Endothelial cell of umbilical vein (primary cell): Measurements from ENCODE around the gene NEK6. TPM values are rescaled to one million over a fixed set of nuclear protein-coding genes. Genes with fewer than 3 reads are reported as not detected.

Source experiments
- BruUV-seq: library from RNA; stranded (reverse); fragments of 400-500 nt; replicated peaks from 2 replicates; lab custom pipeline; 2021; lab: Mats Ljungman, UMichigan
- CTCF ChIA-PET: fragments of 300-600, 350-600 bp; sonication (Branson Sonifier 250); formaldehyde crosslinking; loops from one replicate; lab custom pipeline; 2021; ENCODE audit warnings: antibody characterized with exemption, inconsistent platforms; lab: Charles Lee
- POLR2A ChIA-PET: fragments of 300-600, 350-600 bp; sonication (Branson Sonifier 250); formaldehyde crosslinking; loops from one replicate; lab custom pipeline; 2021; ENCODE audit warnings: antibody characterized with exemption, inconsistent platforms; lab: Charles Lee
- DNase-seq: peaks from one replicate; pipeline ENCODE4 v3.0.0-alpha.2; 2011; ENCODE audit warnings: low read depth, low spot score
- FAIRE-seq: peaks from 2 replicates; lab custom pipeline; 2011; peaks lifted over from hg19 to GRCh38; lab: Jason Lieb, UNC
- H2AFZ ChIP-seq: 2 replicates; pipeline ENCODE4 v1.6.0; 2012; ENCODE audit warnings: low read depth, low read length, control low read depth, inconsistent platforms
- H3K27ac ChIP-seq: 2 replicates; pipeline ENCODE4 v1.5.1; 2011; ENCODE audit warnings: low read depth, mild to moderate bottlenecking, control low read depth, low read length, moderate library complexity; ENCODE audit not compliant: insufficient read depth
- H3K27me3 ChIP-seq, 2 experiments: 2 replicates each; pipeline versions ENCODE4 v1.6.0 to v1.6.1; 2011; ENCODE audit warnings: low read length in 2 of 2, mixed read lengths in 1 of 2; ENCODE audit not compliant: control insufficient read depth in 2 of 2, insufficient read depth in 2 of 2
- H3K36me3 ChIP-seq, 2 experiments: 2 replicates in 1 of 2; 3 replicates in 1 of 2; pipeline ENCODE4 v1.5.1; 2011; ENCODE audit warnings: low read length in 2 of 2, mild to moderate bottlenecking in 1 of 2, moderate library complexity in 1 of 2; ENCODE audit not compliant: control insufficient read depth in 2 of 2, insufficient read depth in 2 of 2; ENCODE audit errors: extremely low read depth in 1 of 2
- H3K4me1 ChIP-seq: 3 replicates; pipeline ENCODE4 v1.5.1; 2011; ENCODE audit warnings: mild to moderate bottlenecking, low read length; ENCODE audit not compliant: control insufficient read depth, insufficient read depth; ENCODE audit errors: extremely low read depth
- H3K4me2 ChIP-seq: 2 replicates; pipeline ENCODE4 v1.6.1; 2011; ENCODE audit warnings: low read length, control low read depth, mixed read lengths; ENCODE audit not compliant: insufficient read depth
- H3K4me3 ChIP-seq, 3 experiments: fragments of 200-600 bp in 1 of 3; sonication (generic), shearing (Covaris generic) in 1 of 3; replicated peaks in 1 of 3; 2 replicates each; pipeline ENCODE4 v1.5.1; 2011 to 2016; ENCODE audit warnings: control low read depth in 3 of 3, low read length in 3 of 3, mild to moderate bottlenecking in 2 of 3, inconsistent platforms in 1 of 3, low read depth in 1 of 3, moderate library complexity in 1 of 3; ENCODE audit not compliant: insufficient read depth in 1 of 3
- H3K79me2 ChIP-seq: 2 replicates; pipeline ENCODE4 v1.6.0; 2012; ENCODE audit warnings: low read length, inconsistent platforms; ENCODE audit not compliant: control insufficient read depth, insufficient read depth
- H3K9ac ChIP-seq: replicated peaks from 2 replicates; pipeline ENCODE3; 2011; ENCODE audit warnings: low read length, control low read depth; ENCODE audit not compliant: insufficient read depth; ENCODE audit errors: extremely low read depth
- H3K9me1 ChIP-seq: replicated peaks from 3 replicates; pipeline ENCODE4 v1.6.0; 2011; ENCODE audit warnings: mild to moderate bottlenecking, low read length; ENCODE audit not compliant: control insufficient read depth, insufficient read depth; ENCODE audit errors: extremely low read depth
- H3K9me3 ChIP-seq: replicated peaks from 2 replicates; pipeline ENCODE4 v1.5.1; 2012; ENCODE audit warnings: low read length, inconsistent platforms; ENCODE audit not compliant: control insufficient read depth, insufficient read depth
- H4K20me1 ChIP-seq: replicated peaks from 2 replicates; pipeline ENCODE3; 2011; ENCODE audit warnings: mild to moderate bottlenecking, low read length; ENCODE audit not compliant: control insufficient read depth, insufficient read depth; ENCODE audit errors: extremely low read depth
- CTCF ChIP-seq, 2 donors: IDR thresholded peaks; 1 replicate in 1 of 2; 2 replicates in 1 of 2; pipeline ENCODE4 v1.5.1; 2011; ENCODE audit warnings: low read length in 2 of 2, mild to moderate bottlenecking in 2 of 2, moderate library complexity in 2 of 2, control low read depth in 1 of 2, inconsistent platforms in 1 of 2, low read depth in 1 of 2; ENCODE audit not compliant: insufficient read depth in 1 of 2; ENCODE audit errors: extremely low read depth in 1 of 2
- EZH2 ChIP-seq: IDR thresholded peaks from 2 replicates; pipeline ENCODE4 v1.6.1; 2012; ENCODE audit warnings: borderline replicate concordance, low read depth, mild to moderate bottlenecking, moderate library complexity, low read length, inconsistent platforms; ENCODE audit not compliant: severe bottlenecking
- FOS ChIP-seq: IDR thresholded peaks from 2 replicates; pipeline ENCODE4 v1.6.1; 2011; ENCODE audit warnings: mild to moderate bottlenecking, low read length, moderate library complexity, borderline replicate concordance; ENCODE audit not compliant: insufficient read depth
- GATA2 ChIP-seq: IDR thresholded peaks from 2 replicates; pipeline ENCODE4 v1.7.0; 2011; ENCODE audit warnings: low read depth, mild to moderate bottlenecking, moderate library complexity, mixed read lengths, low read length; ENCODE audit not compliant: insufficient read length, insufficient read depth
- JUN ChIP-seq: IDR thresholded peaks from 2 replicates; pipeline ENCODE4 v1.6.1; 2011; ENCODE audit warnings: borderline replicate concordance, low read depth; ENCODE audit not compliant: insufficient read length, insufficient read depth
- MAX ChIP-seq: IDR thresholded peaks from 2 replicates; pipeline ENCODE4 v1.6.1; 2011; ENCODE audit not compliant: insufficient read depth, insufficient read length
- MYC ChIP-seq: IDR thresholded peaks from one replicate; pipeline ENCODE4 v1.6.1; 2011; ENCODE audit warnings: mild to moderate bottlenecking, low read depth, low read length
- POLR2A ChIP-seq: IDR thresholded peaks from 2 replicates; pipeline ENCODE4 v1.6.1; 2012; ENCODE audit warnings: low read depth, mild to moderate bottlenecking, control low read depth, low read length
- POLR2AphosphoS5 ChIP-seq: IDR thresholded peaks from 2 replicates; pipeline ENCODE4 v1.6.1; 2012; ENCODE audit warnings: low read depth, mild to moderate bottlenecking, control low read depth, low read length, moderate library complexity; ENCODE audit not compliant: insufficient read depth
- dilution Hi-C: fragments of 300-500 bp; cut with MboI; formaldehyde crosslinking; loops from one replicate; pipeline ENCODE4 v1.15.0; 2019; ENCODE audit warnings: low sequenced_read_pairs; ENCODE audit not compliant: extremely low pct_ligation_motif_present
- intact Hi-C: fragments of 100-400 bp; cut with micrococcal nuclease; formaldehyde crosslinking; loops from one replicate; pipeline ENCODE4 v1.10.0; 2022
- polyA plus RNA-seq, 4 experiments: library from polyadenylated mRNA; depleted of rRNA in 3 of 4; stranded (reverse) in 3 of 4; unstranded in 1 of 4; fragments of >200 nt; gene quantifications; 2 replicates each; pipeline versions ENCODE4 v1.2.1 to v1.2.3, GENCODE V29; 2011 to 2012; ENCODE audit warnings: missing spikeins in 1 of 4
- total RNA-seq: library from RNA; stranded (reverse); gene quantifications from 2 replicates; pipeline ENCODE4 v1.2.3, GENCODE V29; 2021

NEK6 gene
- total and polyA plus RNA-seq, 2 donors (not counting 3 experiments of a cell fraction or from before 2014, with no cell fraction given) = 64.3 to 67.1 TPM

GRCh38 chr9:124273427-124274160 is 15.8 kb downstream of the NEK6 start:
- H3K4me2 ChIP-seq = no peak overlapping the region
- H3K79me2 ChIP-seq = peaks cover 99% of the 10 kb centered on the region
- no peaks in the 10 kb centered on the region for H3K9me3 ChIP-seq
- CTCF ChIA-PET = no interaction called here
- H3K27ac ChIP-seq = no peak overlapping the region
- H3K9ac ChIP-seq = no peak overlapping the region
- H3K36me3 ChIP-seq = peaks cover 0 to 3% of the 10 kb centered on the region in 2 experiments
- H3K4me3 ChIP-seq = no peak overlapping the region
- H3K27me3 ChIP-seq = no peaks in the 10 kb centered on the region
- peaks cover 29% of the 10 kb centered on the region for H3K4me1 ChIP-seq
- no peak for DNase-seq
- H3K9me1 ChIP-seq = no peaks in the 10 kb centered on the region
- BruUV-seq = no TSS peak
- POLR2A ChIA-PET = no interaction called here
- no peak overlapping the region for H2AFZ ChIP-seq
- intact Hi-C loops = no loop called here
- dilution Hi-C loops = no loop called here
- TF ChIP-seq FOS = no peak
- no peak for TF ChIP-seq CTCF (IDR thresholded peaks at IDR 0.05; ENCODE audit: extremely low read depth in 1 of 2, insufficient read depth in 1 of 2, low read depth in 1 of 2, low read length in 2 of 2)
- TF ChIP-seq MYC = no peak
- no peak for TF ChIP-seq POLR2A
- no peak for TF ChIP-seq JUN
- TF ChIP-seq MAX = no peak
- no peak for TF ChIP-seq GATA2
- no peak for TF ChIP-seq POLR2AphosphoS5
- TF ChIP-seq EZH2 = no peak
- H4K20me1 ChIP-seq = no peaks in the 10 kb centered on the region
- no peak for FAIRE-seq
